PFSK-1 (cell line): Measurements from ENCODE around the gene PSPN.

Experiments used
- FOXP2 ChIP-seq: optimal IDR thresholded peaks from 2 replicates; pipeline ENCODE3; 2011; ENCODE audit warnings: borderline replicate concordance, control low read depth, inconsistent platforms; ENCODE audit not compliant: insufficient read depth; ENCODE audit errors: extremely low read length, extremely low read depth
- POLR2AphosphoS5 ChIP-seq: IDR thresholded peaks from 2 replicates; pipeline ENCODE4 v1.6.1; 2012; ENCODE audit warnings: low read depth, mild to moderate bottlenecking, control low read depth, low read length, moderate library complexity
- SIN3A ChIP-seq: IDR thresholded peaks from 2 replicates; pipeline ENCODE4 v1.6.1; 2012; ENCODE audit warnings: mild to moderate bottlenecking, low read length, moderate library complexity, borderline replicate concordance; ENCODE audit not compliant: insufficient read depth
- TAF1 ChIP-seq: IDR thresholded peaks from 2 replicates; pipeline ENCODE4 v1.6.1; 2012; ENCODE audit warnings: low read length, control low read depth, borderline replicate concordance; ENCODE audit not compliant: insufficient read depth
- TF ChIP-seq, protein P1 (sequence below), 2 experiments: IDR thresholded peaks; 2 replicates each; pipeline versions ENCODE4 v1.6.1 to v1.8.0; 2011 to 2012; ENCODE audit warnings: low read depth in 2 of 2, low read length in 2 of 2, control low read depth in 1 of 2, inconsistent platforms in 1 of 2, mild to moderate bottlenecking in 1 of 2, moderate library complexity in 1 of 2; ENCODE audit not compliant: insufficient read depth in 1 of 2

DNA sequence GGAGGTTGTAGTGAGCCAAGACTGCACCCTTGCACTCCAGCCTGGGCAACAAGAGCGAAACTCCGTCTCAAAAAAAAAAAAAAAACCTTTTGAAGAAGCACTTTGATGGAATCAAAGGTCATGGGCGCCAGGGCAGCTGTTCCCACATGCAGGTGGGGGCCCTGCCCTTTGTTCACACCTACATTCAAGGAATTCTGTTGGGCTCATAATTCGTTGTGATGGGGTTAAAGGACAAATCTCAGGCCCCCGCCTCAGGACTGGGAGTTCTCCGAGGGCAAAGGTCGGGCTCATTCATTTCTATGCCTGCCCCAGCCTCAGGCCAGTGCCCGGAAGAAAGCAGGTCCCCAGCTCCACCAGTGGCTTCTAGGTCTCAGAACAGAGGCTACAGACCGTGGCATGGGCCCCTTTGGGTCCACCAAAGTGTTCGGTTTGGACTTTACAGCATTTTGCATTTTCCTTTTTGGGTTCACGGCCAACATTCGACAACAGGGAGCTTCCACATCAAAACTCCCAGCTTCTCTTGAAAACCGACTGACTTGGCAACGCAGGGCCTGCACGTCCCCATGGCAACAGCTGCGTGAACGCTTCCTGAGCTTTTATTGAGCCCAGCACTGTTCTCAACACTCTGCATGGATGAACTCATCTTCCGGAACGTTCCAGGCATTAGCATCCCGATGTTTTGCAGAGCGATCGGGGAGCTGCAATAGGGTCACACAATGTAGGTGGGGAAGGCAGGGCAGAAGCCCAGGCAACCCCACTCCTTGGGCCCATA lies 27.3 kb upstream of the PSPN start:
- TF ChIP-seq, protein P1, sequence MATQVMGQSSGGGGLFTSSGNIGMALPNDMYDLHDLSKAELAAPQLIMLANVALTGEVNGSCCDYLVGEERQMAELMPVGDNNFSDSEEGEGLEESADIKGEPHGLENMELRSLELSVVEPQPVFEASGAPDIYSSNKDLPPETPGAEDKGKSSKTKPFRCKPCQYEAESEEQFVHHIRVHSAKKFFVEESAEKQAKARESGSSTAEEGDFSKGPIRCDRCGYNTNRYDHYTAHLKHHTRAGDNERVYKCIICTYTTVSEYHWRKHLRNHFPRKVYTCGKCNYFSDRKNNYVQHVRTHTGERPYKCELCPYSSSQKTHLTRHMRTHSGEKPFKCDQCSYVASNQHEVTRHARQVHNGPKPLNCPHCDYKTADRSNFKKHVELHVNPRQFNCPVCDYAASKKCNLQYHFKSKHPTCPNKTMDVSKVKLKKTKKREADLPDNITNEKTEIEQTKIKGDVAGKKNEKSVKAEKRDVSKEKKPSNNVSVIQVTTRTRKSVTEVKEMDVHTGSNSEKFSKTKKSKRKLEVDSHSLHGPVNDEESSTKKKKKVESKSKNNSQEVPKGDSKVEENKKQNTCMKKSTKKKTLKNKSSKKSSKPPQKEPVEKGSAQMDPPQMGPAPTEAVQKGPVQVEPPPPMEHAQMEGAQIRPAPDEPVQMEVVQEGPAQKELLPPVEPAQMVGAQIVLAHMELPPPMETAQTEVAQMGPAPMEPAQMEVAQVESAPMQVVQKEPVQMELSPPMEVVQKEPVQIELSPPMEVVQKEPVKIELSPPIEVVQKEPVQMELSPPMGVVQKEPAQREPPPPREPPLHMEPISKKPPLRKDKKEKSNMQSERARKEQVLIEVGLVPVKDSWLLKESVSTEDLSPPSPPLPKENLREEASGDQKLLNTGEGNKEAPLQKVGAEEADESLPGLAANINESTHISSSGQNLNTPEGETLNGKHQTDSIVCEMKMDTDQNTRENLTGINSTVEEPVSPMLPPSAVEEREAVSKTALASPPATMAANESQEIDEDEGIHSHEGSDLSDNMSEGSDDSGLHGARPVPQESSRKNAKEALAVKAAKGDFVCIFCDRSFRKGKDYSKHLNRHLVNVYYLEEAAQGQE (IDR thresholded peaks at IDR 0.05; ENCODE audit: insufficient read depth in 1 of 2, low read depth in 2 of 2, low read length in 2 of 2) = no peak
- TF ChIP-seq POLR2AphosphoS5 (no peak), SIN3A (no peak), TAF1 (no peak), FOXP2 (no peak)
